H1 (cell line): ENCODE measurements around the gene CR2. TPM values are rescaled to one million over a fixed set of nuclear protein-coding genes. Genes with fewer than 3 reads are reported as not detected.

ENCODE experiments used
- CTCF ChIA-PET: fragments of 300-600 bp; sonication (Branson Sonifier 250); formaldehyde crosslinking; loops from one replicate; lab custom pipeline; 2021; ENCODE audit not compliant: partially characterized antibody; lab: Charles Lee
- POLR2A ChIA-PET: fragments of 300-600 bp; sonication (Branson Sonifier 250); formaldehyde crosslinking; loops from one replicate; lab custom pipeline; 2021; ENCODE audit warnings: inconsistent platforms; ENCODE audit not compliant: partially characterized antibody; lab: Charles Lee
- DNase-seq, 2 experiments: peaks; one replicate each; pipeline versions ENCODE4 v3.0.0 to v3.0.0-alpha.2; 2010 to 2022; ENCODE audit warnings: low spot score in 2 of 2, low read depth in 1 of 2, mixed read lengths in 1 of 2
- FAIRE-seq: peaks from 2 replicates; lab custom pipeline; 2011; peaks lifted over from hg19 to GRCh38; lab: Jason Lieb, UNC
- H2AFZ ChIP-seq: 2 replicates; pipeline ENCODE4 v1.8.1; 2012; ENCODE audit warnings: low read length, inconsistent platforms
- H2AK5ac ChIP-seq: 2 replicates; pipeline ENCODE4 v1.6.1; 2013; ENCODE audit warnings: low read depth, low read length
- H2BK120ac ChIP-seq: replicated peaks from 2 replicates; pipeline ENCODE3; 2013; ENCODE audit warnings: low read depth, low read length, inconsistent platforms
- H2BK12ac ChIP-seq: 2 replicates; pipeline ENCODE4 v1.6.1; 2013; ENCODE audit warnings: low read depth, low read length
- H2BK15ac ChIP-seq: 2 replicates; pipeline ENCODE4 v1.6.1; 2013; ENCODE audit warnings: low read length
- H2BK20ac ChIP-seq: 2 replicates; pipeline ENCODE4 v1.6.1; 2013; ENCODE audit warnings: low read length
- H2BK5ac ChIP-seq: 2 replicates; pipeline ENCODE4 v1.6.1; 2013; ENCODE audit warnings: low read depth, low read length
- H3K14ac ChIP-seq: 2 replicates; pipeline ENCODE4 v1.6.1; 2013; ENCODE audit warnings: inconsistent platforms; ENCODE audit not compliant: insufficient read length
- H3K18ac ChIP-seq: 2 replicates; pipeline ENCODE4 v1.6.1; 2013; ENCODE audit warnings: low read length; ENCODE audit errors: extremely low read depth
- H3K23ac ChIP-seq: 2 replicates; pipeline ENCODE4 v1.6.1; 2013; ENCODE audit warnings: inconsistent platforms; ENCODE audit not compliant: insufficient read length
- H3K23me2 ChIP-seq: 2 replicates; pipeline ENCODE4 v1.6.1; 2013; ENCODE audit warnings: low read depth, low read length
- H3K27ac ChIP-seq: 2 replicates; pipeline ENCODE4 v1.6.1; 2011; ENCODE audit warnings: low read depth, low read length, inconsistent platforms
- H3K27me3 ChIP-seq, 4 experiments: replicated peaks in 1 of 4; 1 replicate in 1 of 4; 2 replicates in 3 of 4; pipeline versions ENCODE4 v1.6.1 to v1.8.1; 2011 to 2013; ENCODE audit warnings: low read length in 3 of 4, mild to moderate bottlenecking in 3 of 4, inconsistent platforms in 2 of 4, mixed read lengths in 2 of 4, moderate library complexity in 1 of 4; ENCODE audit not compliant: control insufficient read depth in 3 of 4, insufficient read depth in 3 of 4; ENCODE audit errors: extremely low read depth in 1 of 4
- H3K36me3 ChIP-seq, 4 experiments: 2 replicates each; pipeline versions ENCODE4 v1.6.1 to v1.8.1; 2011 to 2013; ENCODE audit warnings: mild to moderate bottlenecking in 4 of 4, low read length in 3 of 4, moderate library complexity in 2 of 4, control low read depth in 1 of 4, inconsistent platforms in 1 of 4; ENCODE audit not compliant: insufficient read depth in 4 of 4, control insufficient read depth in 2 of 4
- H3K4ac ChIP-seq: replicated peaks from 2 replicates; pipeline ENCODE3; 2013; ENCODE audit warnings: low read length, low read depth, mixed read lengths, inconsistent platforms; ENCODE audit not compliant: insufficient read length
- H3K4me1 ChIP-seq, 4 experiments: replicated peaks in 1 of 4; 1 replicate in 1 of 4; 2 replicates in 3 of 4; pipeline versions ENCODE4 v1.6.1 to v1.8.1; 2011 to 2013; ENCODE audit warnings: low read length in 3 of 4, inconsistent platforms in 2 of 4, mixed read lengths in 1 of 4; ENCODE audit not compliant: insufficient read depth in 4 of 4, control insufficient read depth in 3 of 4
- H3K4me2 ChIP-seq, 2 experiments: 2 replicates each; pipeline versions ENCODE4 v1.6.1 to v1.8.1; 2011 to 2013; ENCODE audit warnings: low read depth in 2 of 2, low read length in 2 of 2, control low read depth in 1 of 2, inconsistent platforms in 1 of 2, mild to moderate bottlenecking in 1 of 2; ENCODE audit not compliant: insufficient read depth in 1 of 2
- H3K4me3 ChIP-seq, 4 experiments: fragments of 200-600, 300-600 bp in 1 of 4; sonication (generic), shearing (Covaris generic), sonication (Bioruptor Twin) in 1 of 4; 2 replicates each; pipeline versions ENCODE4 v1.5.1 to v1.8.1; 2011 to 2016; ENCODE audit warnings: low read length in 4 of 4, low read depth in 3 of 4, control low read depth in 2 of 4, inconsistent platforms in 2 of 4, mild to moderate bottlenecking in 2 of 4, mixed read lengths in 1 of 4, moderate library complexity in 1 of 4; ENCODE audit not compliant: insufficient read depth in 2 of 4; ENCODE audit errors: extremely low read depth in 1 of 4
- H3K56ac ChIP-seq: replicated peaks from 2 replicates; pipeline ENCODE3; 2013; ENCODE audit warnings: low read depth, mild to moderate bottlenecking, mixed read lengths, low read length, inconsistent platforms; ENCODE audit not compliant: insufficient read length
- H3K79me1 ChIP-seq: 2 replicates; pipeline ENCODE4 v1.6.1; 2013; ENCODE audit warnings: low read depth, low read length, control low read depth
- H3K79me2 ChIP-seq, 2 experiments: 2 replicates each; pipeline versions ENCODE4 v1.6.1 to v1.8.1; 2012 to 2013; ENCODE audit warnings: low read length in 2 of 2, mild to moderate bottlenecking in 2 of 2, inconsistent platforms in 1 of 2; ENCODE audit not compliant: insufficient read depth in 2 of 2, control insufficient read depth in 1 of 2
- H3K9ac ChIP-seq, 4 experiments: replicated peaks in 1 of 4; 1 replicate in 1 of 4; 2 replicates in 3 of 4; pipeline versions ENCODE4 v1.6.1 to v1.8.1; 2011 to 2013; ENCODE audit warnings: low read depth in 3 of 4, low read length in 3 of 4, control low read depth in 2 of 4, mild to moderate bottlenecking in 2 of 4, moderate library complexity in 2 of 4, inconsistent platforms in 1 of 4; ENCODE audit errors: extremely low read depth in 1 of 4
- H3K9me3 ChIP-seq, 2 experiments: 2 replicates each; pipeline versions ENCODE4 v1.6.1 to v1.8.1; 2012 to 2013; ENCODE audit warnings: mild to moderate bottlenecking in 2 of 2, moderate library complexity in 2 of 2, control low read depth in 1 of 2, inconsistent platforms in 1 of 2, low read depth in 1 of 2, low read length in 1 of 2, mixed read lengths in 1 of 2; ENCODE audit not compliant: insufficient read depth in 2 of 2
- H4K20me1 ChIP-seq, 2 experiments: replicated peaks in 1 of 2; 2 replicates each; pipeline versions ENCODE3 to v1.8.1; 2011 to 2013; ENCODE audit warnings: inconsistent platforms in 2 of 2, low read length in 2 of 2, mild to moderate bottlenecking in 1 of 2; ENCODE audit not compliant: insufficient read depth in 2 of 2, control insufficient read depth in 1 of 2
- H4K5ac ChIP-seq: 2 replicates; pipeline ENCODE4 v1.6.1; 2013; ENCODE audit warnings: low read length, low read depth, mixed read lengths, inconsistent platforms; ENCODE audit not compliant: insufficient read length
- H4K8ac ChIP-seq: 2 replicates; pipeline ENCODE4 v1.8.0; 2013; ENCODE audit warnings: mild to moderate bottlenecking, moderate library complexity, low read length, inconsistent platforms; ENCODE audit not compliant: insufficient read depth; ENCODE audit errors: extremely low read depth
- H4K91ac ChIP-seq: replicated peaks from 2 replicates; pipeline ENCODE3; 2013; ENCODE audit warnings: low read length, mixed read lengths, inconsistent platforms; ENCODE audit not compliant: insufficient read length
- E2F6 ChIP-seq: IDR thresholded peaks from 2 replicates; pipeline ENCODE4 v1.6.1; 2012; ENCODE audit warnings: inconsistent platforms
- SRF ChIP-seq: IDR thresholded peaks from 2 replicates; pipeline ENCODE4 v1.6.1; 2011; ENCODE audit warnings: mild to moderate bottlenecking, low read depth, low read length, moderate library complexity
- TEAD4 ChIP-seq: IDR thresholded peaks from 2 replicates; pipeline ENCODE4 v1.6.1; 2012; ENCODE audit warnings: low read depth, low read length, inconsistent platforms, mixed read lengths
- WGBS, 2 experiments: shearing (Covaris generic) in 1 of 2; methylation state at CpG; one replicate each; pipeline versions ENCODE4 v1.1.6 to v1.1.7; 2013 to 2015; ENCODE audit warnings: low lambda C conversion rate in 2 of 2, mixed read lengths in 2 of 2, inconsistent platforms in 1 of 2, low coverage in 1 of 2, missing lambda C conversion rate in 1 of 2; ENCODE audit not compliant: insufficient replicate concordance in 2 of 2, insufficient coverage in 1 of 2, insufficient read length in 1 of 2; ENCODE audit errors: extremely low coverage in 1 of 2, missing lambda C conversion rate in 1 of 2; 5-methylcytosine and 5-hydroxymethylcytosine counted together
- polyA plus RNA-seq, 7 experiments: library from polyadenylated mRNA; depleted of rRNA in 3 of 7; stranded (reverse) in 5 of 7; unstranded in 2 of 7; fragments of >200 nt in 5 of 7; fragments of 200-250 nt in 2 of 7; gene quantifications; 1 replicate in 5 of 7; 2 replicates in 1 of 7; 4 replicates in 1 of 7; pipeline versions ENCODE4 v1.2.1 to v1.2.3, GENCODE V29; 2011 to 2013; ENCODE audit warnings: missing spikeins in 2 of 7, mixed read lengths in 2 of 7
- total RNA-seq: library from RNA; stranded (reverse); fragmentation: NEBNext Ultra II Directional; extraction: Animal tissue kit (Norgen Biotek cat#: 25700); gene quantifications from 2 replicates; pipeline ENCODE4 v1.2.1, GENCODE V29; 2021

CR2 gene
- total and polyA plus RNA-seq, 2 of the 8 experiments (the other 6 are each of a cell fraction or from before 2014, with no cell fraction given) = 1.7 to 3.0 TPM

GRCh38 chr1:207519505-207520399 is 65.6 kb downstream of the CR2 start:
- H3K79me1 ChIP-seq = no peaks in the 10 kb centered on the region
- H3K4me3 ChIP-seq = no peak overlapping the region
- no peaks in the 10 kb centered on the region for H4K20me1 ChIP-seq
- no peaks in the 10 kb centered on the region for H3K79me2 ChIP-seq
- H3K56ac ChIP-seq = no peak overlapping the region
- 86% methylated on average over 23 of the region's 23 CpGs; no CpG with 5 or more reads in 1 of the 2 experiments for WGBS, 2 experiments
- H2AK5ac ChIP-seq = no peak overlapping the region
- no peaks in the 10 kb centered on the region for H3K27me3 ChIP-seq
- no peak overlapping the region for H4K5ac ChIP-seq
- H2AFZ ChIP-seq = peak overlapping the region; percentile 81
- H2BK12ac ChIP-seq = no peak overlapping the region
- no peaks in the 10 kb centered on the region for H3K4me1 ChIP-seq
- no peak overlapping the region for H3K4me2 ChIP-seq
- POLR2A ChIA-PET = no interaction called here
- no peak overlapping the region; the same call in 1 of the 2 replicates for H2BK20ac ChIP-seq
- H3K23ac ChIP-seq = no peak overlapping the region
- no peak overlapping the region for H3K14ac ChIP-seq
- H4K91ac ChIP-seq = no peak overlapping the region
- H3K36me3 ChIP-seq = no peaks in the 10 kb centered on the region
- H3K4ac ChIP-seq = no peak overlapping the region
- FAIRE-seq (no peak), DNase-seq (no peak)
- H2BK15ac ChIP-seq = no peak overlapping the region
- no peak overlapping the region for H3K18ac ChIP-seq
- CTCF ChIA-PET = interaction anchor here (0.8 to 1.8 kb wide), 4 partner anchors 24 to 179 kb away, joined by 3 read pairs; partner anchors contain the start of gene CR1
- H2BK5ac ChIP-seq = no peak overlapping the region
- H3K23me2 ChIP-seq = no peaks in the 10 kb centered on the region
- no peak overlapping the region for H3K27ac ChIP-seq
- no peak overlapping the region for H2BK120ac ChIP-seq
- H3K9ac ChIP-seq = no peak overlapping the region
- H4K8ac ChIP-seq = no peak overlapping the region
- no peaks in the 10 kb centered on the region for H3K9me3 ChIP-seq
- TF ChIP-seq E2F6 (no peak), SRF (no peak), TEAD4 (no peak)
